ENCODE results near the gene CST7.
"Not testable (repeated sequence)": the region's sequence is repeated elsewhere in the genome, so short reads cannot be mapped to it uniquely, and the experiment has no call there.

CST7 gene

GRCh38 chr20:24948939-24949679, at the start of gene CST7:
CST7 (plus strand) TSS chr20:24949269; CDS start chr20:24949506, 237 bp downstream.
- no peak for DNase-seq

GRCh38 chr20:24906806-24907205, 42.3 kb upstream of the CST7 start:
- no peak for DNase-seq

GRCh38 chr20:24908642-24909041, 40.4 kb upstream of the CST7 start:
- DNase-seq, result no peak

- no peak for DNase-seq
Measured at GRCh38 chr20:24909086-24909780, 39.8 kb upstream of the CST7 start.

GRCh38 chr20:24909861-24910260, 39.2 kb upstream of the CST7 start:
- DNase-seq, result no peak

GRCh38 chr20:24910461-24910860, 38.6 kb upstream of the CST7 start:
- DNase-seq, result no peak

- DNase-seq, result no peak
Measured at GRCh38 chr20:24911461-24911860, 37.6 kb upstream of the CST7 start.

GRCh38 chr20:24912397-24913075, 36.5 kb upstream of the CST7 start:
- no peak for DNase-seq

GRCh38 chr20:24913076-24913628, 35.9 kb upstream of the CST7 start:
- DNase-seq, result no peak

GRCh38 chr20:24914388-24915241, 34.5 kb upstream of the CST7 start:
- DNase-seq, result no peak

GRCh38 chr20:24915440-24915839, 33.6 kb upstream of the CST7 start:
- DNase-seq, result no peak

- DNase-seq, result no peak
Measured at GRCh38 chr20:24915892-24916291, 33.2 kb upstream of the CST7 start.

GRCh38 chr20:24916412-24916811, 32.7 kb upstream of the CST7 start:
- no peak for DNase-seq

GRCh38 chr20:24917056-24917455, 32.0 kb upstream of the CST7 start:
- no peak for DNase-seq

- no peak for DNase-seq
Measured at GRCh38 chr20:24917797-24918578, 31.1 kb upstream of the CST7 start.

- no peak for DNase-seq
Measured at GRCh38 chr20:24918579-24919566, 30.2 kb upstream of the CST7 start.

- DNase-seq, result not testable (repeated sequence)
Measured at GRCh38 chr20:24919665-24920064, 29.4 kb upstream of the CST7 start.

- not testable (repeated sequence) for DNase-seq
Measured at GRCh38 chr20:24920706-24921105, 28.4 kb upstream of the CST7 start.

GRCh38 chr20:24929259-24929658, 19.8 kb upstream of the CST7 start:
- not testable (repeated sequence) for DNase-seq
